Activated CD8-positive, alpha-beta memory T cell treated with anti-CD3 and anti-CD28 coated beads, Interleukin-2, amount 10 ng/mL, durations not matched to agents 7 days and 5 days (primary cell): ENCODE data around the gene PLA2G15. TPM values are rescaled to one million over a fixed set of nuclear protein-coding genes. Genes with fewer than 3 reads are reported as not detected.

Experiments
- ATAC-seq: fragments of 150-1000 bp; cut with Tn5 transposase; one replicate; pipeline ENCODE4 v1.10.0; 2021; ENCODE audit warnings: moderate library complexity
- CTCF ChIA-PET: fragments of 350-600 bp; sonication (Branson Sonifier 250); formaldehyde crosslinking; loops from one replicate; lab custom pipeline; 2021; ENCODE audit warnings: antibody characterized with exemption; lab: Charles Lee
- DNase-seq: peaks from one replicate; pipeline ENCODE4 v3.0.0-alpha.2; 2020
- H3K27ac Mint-ChIP-seq: one replicate; pipeline ENCODE4 v1.8.0; 2021; ENCODE audit warnings: mild to moderate bottlenecking, mixed read lengths
- H3K27me3 Mint-ChIP-seq: one replicate; pipeline ENCODE4 v1.8.0; 2021; ENCODE audit warnings: mixed read lengths
- H3K36me3 Mint-ChIP-seq: one replicate; pipeline ENCODE4 v1.8.0; 2021; ENCODE audit warnings: mild to moderate bottlenecking, mixed read lengths
- H3K4me1 Mint-ChIP-seq: one replicate; pipeline ENCODE4 v1.8.0; 2021; ENCODE audit warnings: mixed read lengths
- H3K4me3 Mint-ChIP-seq: one replicate; pipeline ENCODE4 v1.8.0; 2021; ENCODE audit warnings: mild to moderate bottlenecking, moderate library complexity, mixed read lengths
- H3K9me3 Mint-ChIP-seq: one replicate; pipeline ENCODE4 v1.8.0; 2022; ENCODE audit warnings: low read depth, mixed read lengths
- total RNA-seq, 2 experiments: library from RNA; stranded (reverse); gene quantifications; one replicate each; pipeline ENCODE4 v1.2.3, GENCODE V29; 2021

Gene PLA2G15
- total RNA-seq, 2 experiments from 2014 or later, result 8.4 to 9.3 TPM

DNA sequence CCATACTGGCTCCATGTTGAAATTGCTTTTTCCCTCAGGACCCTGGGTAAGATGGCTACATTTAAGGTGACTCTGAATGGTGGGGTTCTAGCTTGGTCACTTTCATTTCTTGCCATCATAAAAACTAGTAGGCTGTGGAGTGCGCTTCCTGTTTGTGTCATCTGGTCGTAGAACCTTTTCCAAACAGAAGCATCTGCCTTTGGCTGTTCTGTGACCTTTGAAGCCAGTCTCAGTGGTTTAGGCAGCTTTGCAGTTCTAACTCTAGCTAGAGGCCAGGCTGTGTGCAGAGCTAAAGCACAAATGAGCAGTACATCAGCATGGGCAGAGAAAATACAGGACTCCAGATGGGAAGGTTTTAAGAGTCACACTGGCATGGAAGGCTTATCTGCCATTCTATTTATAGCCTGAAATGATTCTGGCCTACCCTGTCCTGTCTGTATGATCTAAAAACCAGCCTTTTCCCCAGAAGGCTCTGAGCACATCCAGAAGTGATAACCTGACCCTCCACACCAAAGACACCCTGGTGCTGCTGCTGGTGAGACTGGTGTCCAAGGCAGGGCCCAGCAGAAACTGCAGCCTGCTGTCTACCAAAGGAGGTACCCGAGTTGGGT is 17.9 kb upstream of the PLA2G15 start:
- Mint-ChIP-seq H3K4me3 (no peak overlapping the region), H3K36me3 (peaks cover 28% of the 10 kb centered on the region), H3K4me1 (peaks cover 33% of the 10 kb centered on the region), H3K27me3 (no peaks in the 10 kb centered on the region), H3K27ac (peak overlapping the region; percentile 81), H3K9me3 (no peaks in the 10 kb centered on the region)
- DNase-seq (peak; percentile 65), ATAC-seq (peak; percentile 70)
- CTCF ChIA-PET, result interaction anchor here (1.0 to 2.7 kb wide), 16 partner anchors 8 to 1169 kb away, joined by 3 to 15 read pairs (median 6); partner anchors contain the start of gene NFATC3

DNA sequence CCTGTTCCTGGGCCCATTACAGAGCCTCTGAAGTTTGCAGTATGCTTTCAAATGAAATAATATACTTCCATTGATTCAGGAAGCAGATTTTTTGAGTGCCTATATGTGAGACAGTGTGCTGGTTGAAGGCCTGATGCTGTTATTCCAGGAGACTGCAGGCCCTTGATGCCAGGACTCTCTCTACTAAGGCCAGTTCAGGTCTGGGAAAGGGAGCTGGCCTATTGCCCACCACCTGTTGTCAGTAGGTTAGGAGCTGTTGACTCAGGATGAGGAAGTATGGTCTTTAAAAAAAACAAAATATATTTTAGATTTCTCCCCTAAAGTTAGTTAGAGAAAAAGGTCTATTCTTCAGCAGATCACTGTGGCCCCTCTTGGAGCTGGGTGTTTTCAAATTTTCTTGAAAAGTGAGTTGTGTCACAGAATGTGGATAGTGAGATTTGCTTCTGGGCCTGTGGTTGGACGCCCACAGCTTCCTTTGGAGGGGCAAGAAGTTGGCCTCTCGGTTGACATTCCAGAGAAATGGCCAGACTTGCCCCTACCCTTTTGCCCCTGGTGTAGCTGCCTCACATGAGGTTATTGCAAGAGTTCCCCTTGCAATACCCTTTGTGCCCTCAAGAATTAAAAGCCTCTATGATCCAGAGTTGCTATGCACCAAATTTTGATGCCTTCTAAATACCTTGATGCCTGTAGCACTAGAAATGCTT is 17.2 kb upstream of the PLA2G15 start:
- no peak for ATAC-seq
- no peaks in the 10 kb centered on the region for H3K27me3 Mint-ChIP-seq
- peaks cover 35% of the 10 kb centered on the region for H3K4me1 Mint-ChIP-seq
- H3K27ac Mint-ChIP-seq, result peak overlapping the region; percentile 81
- H3K36me3 Mint-ChIP-seq, result peaks cover 24% of the 10 kb centered on the region
- DNase-seq, result no peak
- H3K4me3 Mint-ChIP-seq, result no peak overlapping the region
- no peaks in the 10 kb centered on the region for H3K9me3 Mint-ChIP-seq
- CTCF ChIA-PET, result interaction anchor here (0.7 to 2.7 kb wide), 21 partner anchors 8 to 233 kb away, joined by 3 to 15 read pairs (median 4); partner anchors contain the start of genes NFATC3 and SLC7A6

DNA sequence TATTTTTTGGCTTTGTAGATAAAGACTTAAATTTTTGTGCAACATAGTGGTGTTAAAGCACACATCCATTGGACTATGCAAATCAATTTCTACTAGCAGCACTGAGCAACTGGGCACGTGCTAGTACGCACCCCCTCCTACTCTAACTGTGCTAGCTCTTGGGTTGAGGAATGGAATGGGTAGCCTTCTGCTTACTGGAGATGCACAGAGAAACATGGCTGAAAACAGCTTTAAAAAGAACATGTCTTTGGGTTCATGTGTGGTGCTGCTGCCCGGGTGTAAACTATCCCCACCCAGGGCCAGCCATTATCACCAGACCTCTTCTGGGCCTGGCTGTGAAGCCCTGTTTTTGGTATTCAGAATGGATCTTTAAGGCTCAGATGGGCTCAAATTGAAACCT is 16.5 kb upstream of the PLA2G15 start:
- ATAC-seq, result no peak
- H3K27ac Mint-ChIP-seq, result peak overlapping the region; percentile 43
- H3K4me3 Mint-ChIP-seq, result no peak overlapping the region
- no peak for DNase-seq
- peaks cover 24% of the 10 kb centered on the region for H3K36me3 Mint-ChIP-seq
- CTCF ChIA-PET, result interaction anchor here (0.7 to 2.7 kb wide), 20 partner anchors 9 to 233 kb away, joined by 3 to 15 read pairs (median 4); partner anchors contain the start of genes NFATC3 and SLC7A6
- H3K9me3 Mint-ChIP-seq, result no peaks in the 10 kb centered on the region
- H3K4me1 Mint-ChIP-seq, result peaks cover 35% of the 10 kb centered on the region
- no peaks in the 10 kb centered on the region for H3K27me3 Mint-ChIP-seq

DNA sequence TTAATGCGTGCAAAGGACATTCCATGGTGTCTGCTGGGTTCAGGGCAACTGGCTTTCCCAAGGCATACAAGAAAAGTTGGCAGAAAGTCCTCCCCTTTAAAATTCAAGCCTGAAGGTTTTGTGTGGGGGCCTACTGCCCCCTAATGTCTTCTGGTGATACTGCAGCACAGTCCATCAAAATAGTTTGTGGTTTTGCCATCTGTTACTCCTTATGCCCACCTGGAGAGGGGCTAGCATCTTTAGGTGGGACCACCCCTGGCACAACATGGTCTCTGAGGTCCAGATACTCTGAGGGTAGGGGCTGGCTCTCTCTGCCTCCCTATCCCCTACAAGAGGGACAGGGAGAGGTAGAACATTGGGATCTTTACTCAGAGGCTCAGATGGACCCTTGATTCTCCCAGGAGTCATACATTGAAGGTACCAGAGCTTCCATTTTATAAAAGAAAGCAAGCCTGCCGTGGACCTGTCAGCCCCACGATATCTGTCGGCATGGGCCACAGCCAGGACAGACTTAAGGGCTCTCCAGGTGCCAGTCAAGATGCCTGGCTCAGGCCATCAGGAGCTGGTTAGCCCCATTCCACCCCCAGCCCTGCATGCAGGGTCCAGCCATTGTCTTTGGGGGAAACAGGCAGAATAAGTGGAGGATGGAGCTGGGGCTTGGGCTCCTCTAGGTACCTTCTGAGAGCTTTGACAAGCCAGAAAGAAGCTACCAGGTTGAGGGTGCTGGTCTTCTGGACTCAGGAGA is 15.6 kb upstream of the PLA2G15 start:
- H3K36me3 Mint-ChIP-seq, result peaks cover 24% of the 10 kb centered on the region
- H3K4me3 Mint-ChIP-seq, result no peak overlapping the region
- no peaks in the 10 kb centered on the region for H3K9me3 Mint-ChIP-seq
- ATAC-seq (no peak), DNase-seq (no peak)
- CTCF ChIA-PET, result interaction anchor here (0.7 to 1.4 kb wide), 5 partner anchors 32 to 291 kb away, joined by 3 to 4 read pairs (median 3); partner anchors contain the start of gene SLC7A6
- no peaks in the 10 kb centered on the region for H3K27me3 Mint-ChIP-seq
- H3K27ac Mint-ChIP-seq, result peak overlapping the region; percentile 61
- peaks cover 35% of the 10 kb centered on the region for H3K4me1 Mint-ChIP-seq

DNA sequence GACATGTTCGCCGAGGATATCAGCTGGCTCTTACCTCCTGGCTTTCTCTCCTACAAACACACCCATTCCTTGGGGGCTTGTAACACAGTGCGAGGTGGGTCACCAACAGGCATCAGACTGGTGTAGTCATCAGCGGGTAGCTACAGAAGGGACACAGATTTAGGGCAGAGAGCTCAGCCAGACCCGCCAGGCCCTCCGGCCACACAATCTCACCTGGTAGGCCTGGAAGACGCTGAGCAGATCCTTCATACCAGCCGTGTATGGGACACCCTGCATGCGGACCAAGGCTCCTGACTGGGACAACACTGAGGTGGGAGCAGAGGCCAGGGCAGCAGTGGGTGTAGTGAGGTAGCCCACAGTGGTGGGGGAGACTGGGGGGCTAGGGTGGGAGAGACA is 15.0 kb upstream of the PLA2G15 start:
- no peak for ATAC-seq
- Mint-ChIP-seq H3K4me3 (no peak overlapping the region), H3K27me3 (no peaks in the 10 kb centered on the region), H3K4me1 (peaks cover 37% of the 10 kb centered on the region), H3K36me3 (peaks cover 23% of the 10 kb centered on the region), H3K27ac (no peak overlapping the region), H3K9me3 (no peaks in the 10 kb centered on the region)
- CTCF ChIA-PET, result interaction anchor here (0.7 to 1.4 kb wide), 5 partner anchors 32 to 291 kb away, joined by 3 to 4 read pairs (median 3); partner anchors contain the start of gene SLC7A6
- DNase-seq, result no peak

DNA sequence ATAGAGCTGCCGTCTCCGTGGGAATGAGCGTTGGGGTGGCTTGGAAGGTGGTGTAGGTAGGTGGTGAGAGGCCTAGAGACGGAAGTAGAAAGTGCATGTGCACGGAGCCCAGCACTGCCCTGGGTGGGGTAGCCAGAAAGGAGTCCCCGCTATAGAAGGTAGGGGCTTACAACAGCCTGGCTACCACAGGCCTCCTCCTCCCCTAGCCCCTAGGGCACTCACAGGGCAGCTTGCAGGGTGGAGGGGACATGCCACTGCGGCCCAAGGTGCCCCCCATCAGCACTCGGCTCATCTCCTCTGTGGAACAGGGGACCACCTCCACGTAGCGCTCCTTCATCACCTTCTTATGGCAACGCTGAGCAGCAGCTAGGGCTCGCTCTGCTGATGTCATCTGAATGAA is 14.2 kb upstream of the PLA2G15 start:
- DNase-seq (no peak), ATAC-seq (no peak)
- CTCF ChIA-PET, result interaction anchor here (1.4 kb wide), 1 partner anchor 190 kb away, joined by 4 read pairs; no protein-coding TSS in a partner anchor
- peaks cover 29% of the 10 kb centered on the region for H3K4me1 Mint-ChIP-seq
- H3K9me3 Mint-ChIP-seq, result no peaks in the 10 kb centered on the region
- H3K27ac Mint-ChIP-seq, result no peak overlapping the region
- peaks cover 15% of the 10 kb centered on the region for H3K36me3 Mint-ChIP-seq
- no peak overlapping the region for H3K4me3 Mint-ChIP-seq
- H3K27me3 Mint-ChIP-seq, result no peaks in the 10 kb centered on the region

DNA sequence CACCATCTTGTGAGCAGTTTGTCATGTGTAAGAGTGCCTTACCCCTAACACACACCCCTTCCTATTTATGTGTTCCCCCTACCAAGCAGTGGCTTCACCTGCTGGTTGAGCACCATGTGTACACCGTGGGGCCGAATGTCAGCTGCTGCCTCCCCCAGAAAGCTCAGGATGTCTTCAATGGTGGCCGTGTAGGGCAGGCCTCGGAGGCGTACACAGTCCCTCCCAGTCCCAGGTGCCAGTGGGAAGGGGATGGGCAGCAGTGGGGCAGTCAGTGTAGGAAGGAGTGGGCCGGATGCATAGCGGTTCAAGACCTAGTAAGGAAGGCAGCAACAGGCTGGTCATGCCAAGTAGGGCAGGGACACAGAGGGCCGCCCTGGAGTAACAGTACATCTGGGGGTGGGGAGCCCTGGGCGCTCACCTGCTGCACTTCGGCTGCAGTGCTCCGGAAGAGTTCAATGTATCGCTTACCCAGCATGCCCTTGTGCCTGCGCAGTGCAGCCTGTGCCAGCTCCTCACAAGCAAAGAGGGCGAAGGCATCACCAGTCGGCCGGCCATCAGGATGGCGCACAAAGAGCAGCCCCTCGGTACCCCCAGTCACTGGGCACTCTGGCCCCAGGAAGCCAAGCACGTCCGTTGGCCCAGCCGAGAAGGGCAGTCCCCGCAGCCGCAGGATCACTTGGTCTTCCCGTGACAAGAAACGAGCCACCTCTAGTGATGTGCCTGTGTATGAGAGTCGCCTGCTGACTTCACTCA is 13.6 kb upstream of the PLA2G15 start:
- no peak for DNase-seq
- Mint-ChIP-seq H3K9me3 (no peaks in the 10 kb centered on the region), H3K4me1 (peaks cover 27% of the 10 kb centered on the region), H3K27ac (no peak overlapping the region), H3K4me3 (no peak overlapping the region), H3K36me3 (peaks cover 11% of the 10 kb centered on the region), H3K27me3 (peaks cover 4% of the 10 kb centered on the region)
- ATAC-seq, result no peak
- CTCF ChIA-PET, result interaction anchor here (0.5 kb wide), 1 partner anchor 247 kb away, joined by 3 read pairs; no protein-coding TSS in a partner anchor

DNA sequence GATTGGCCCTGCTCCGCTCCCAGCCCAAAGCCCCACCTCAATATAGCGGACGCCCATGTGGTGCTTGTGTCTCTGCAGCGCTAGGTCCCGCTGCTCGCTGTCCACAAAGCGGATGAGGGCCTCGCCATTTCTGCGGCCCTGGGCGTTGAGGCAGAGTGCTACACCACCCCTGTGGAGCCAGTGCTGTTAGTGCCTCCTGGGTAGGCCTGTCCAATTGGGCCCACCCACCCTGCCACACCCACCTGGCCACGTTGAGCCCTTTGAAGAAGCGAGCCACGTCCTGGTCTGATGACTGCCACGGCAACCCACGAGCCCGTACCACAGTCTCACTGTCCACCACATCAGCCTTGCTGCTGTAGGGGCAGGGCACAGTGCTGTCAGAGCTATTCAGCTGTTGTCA is 12.8 kb upstream of the PLA2G15 start:
- Mint-ChIP-seq H3K4me3 (no peak overlapping the region), H3K4me1 (peaks cover 27% of the 10 kb centered on the region), H3K36me3 (peaks cover 6% of the 10 kb centered on the region), H3K9me3 (no peaks in the 10 kb centered on the region), H3K27me3 (peaks cover 8% of the 10 kb centered on the region), H3K27ac (peak overlapping the region; percentile 58)
- ATAC-seq, result no peak
- CTCF ChIA-PET, result no interaction called here
- no peak for DNase-seq

DNA sequence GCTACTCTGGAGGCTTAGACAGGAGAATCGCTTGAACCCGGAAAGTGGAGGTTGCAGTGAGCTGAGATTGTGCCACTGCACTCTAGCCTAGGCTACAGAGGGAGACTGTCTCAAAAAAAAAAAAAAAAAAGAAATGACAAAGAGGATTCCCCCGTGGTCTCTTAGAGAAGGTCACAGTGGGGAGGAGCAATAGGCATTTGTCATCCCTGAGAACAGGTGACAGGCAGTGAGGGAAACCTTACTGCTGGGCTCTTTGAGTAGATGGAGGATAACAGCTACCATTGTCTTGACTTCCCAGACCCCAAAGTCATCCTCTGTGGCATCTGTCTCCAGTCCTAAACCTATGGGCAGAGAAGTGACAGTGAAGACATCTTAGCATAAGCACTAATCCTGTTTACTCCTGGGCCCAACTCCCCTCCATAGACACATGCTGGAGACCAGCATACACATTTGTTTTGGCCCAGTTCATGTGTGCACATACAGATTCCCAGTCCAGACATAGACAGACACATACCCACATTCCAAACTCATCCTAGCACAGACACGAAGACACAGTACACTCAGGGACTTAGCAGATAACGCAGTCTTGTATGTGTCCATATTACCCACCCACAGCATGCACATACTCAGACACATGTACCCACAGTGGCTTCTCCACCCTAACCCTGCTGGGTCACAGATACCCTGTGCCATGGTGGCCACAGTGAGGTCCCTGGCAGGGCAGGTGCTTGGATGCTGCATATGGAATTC is 11.9 kb upstream of the PLA2G15 start:
- Mint-ChIP-seq H3K9me3 (no peaks in the 10 kb centered on the region), H3K27ac (no peak overlapping the region), H3K4me3 (no peak overlapping the region), H3K36me3 (peaks cover 4% of the 10 kb centered on the region), H3K4me1 (peaks cover 25% of the 10 kb centered on the region), H3K27me3 (peaks cover 8% of the 10 kb centered on the region)
- no peak for DNase-seq
- no peak for ATAC-seq
- CTCF ChIA-PET, result interaction anchor here (0.6 kb wide), 1 partner anchor 334 kb away, joined by 3 read pairs; no protein-coding TSS in a partner anchor

DNA sequence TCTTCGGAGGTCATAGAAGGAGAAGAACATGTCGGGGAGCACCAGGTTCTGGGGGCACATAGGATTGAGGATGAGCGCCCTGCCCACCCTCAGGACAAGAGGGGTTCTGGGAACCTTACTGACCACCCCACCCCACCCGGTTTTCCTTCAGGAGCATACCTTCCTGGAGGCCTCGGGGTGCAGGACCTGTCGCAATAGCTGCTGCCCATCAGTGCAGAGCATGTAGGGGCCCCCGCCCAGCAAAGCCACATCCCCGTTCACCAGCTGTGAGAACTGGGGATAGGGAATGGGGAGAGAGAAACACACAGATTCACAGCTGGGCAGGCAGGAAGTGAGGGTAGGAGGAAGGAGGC is 11.4 kb upstream of the PLA2G15 start:
- Mint-ChIP-seq H3K4me3 (no peak overlapping the region), H3K27ac (no peak overlapping the region)
- CTCF ChIA-PET, result interaction anchor here (1.4 kb wide), 1 partner anchor 29 kb away, joined by 3 read pairs; no protein-coding TSS in a partner anchor

DNA sequence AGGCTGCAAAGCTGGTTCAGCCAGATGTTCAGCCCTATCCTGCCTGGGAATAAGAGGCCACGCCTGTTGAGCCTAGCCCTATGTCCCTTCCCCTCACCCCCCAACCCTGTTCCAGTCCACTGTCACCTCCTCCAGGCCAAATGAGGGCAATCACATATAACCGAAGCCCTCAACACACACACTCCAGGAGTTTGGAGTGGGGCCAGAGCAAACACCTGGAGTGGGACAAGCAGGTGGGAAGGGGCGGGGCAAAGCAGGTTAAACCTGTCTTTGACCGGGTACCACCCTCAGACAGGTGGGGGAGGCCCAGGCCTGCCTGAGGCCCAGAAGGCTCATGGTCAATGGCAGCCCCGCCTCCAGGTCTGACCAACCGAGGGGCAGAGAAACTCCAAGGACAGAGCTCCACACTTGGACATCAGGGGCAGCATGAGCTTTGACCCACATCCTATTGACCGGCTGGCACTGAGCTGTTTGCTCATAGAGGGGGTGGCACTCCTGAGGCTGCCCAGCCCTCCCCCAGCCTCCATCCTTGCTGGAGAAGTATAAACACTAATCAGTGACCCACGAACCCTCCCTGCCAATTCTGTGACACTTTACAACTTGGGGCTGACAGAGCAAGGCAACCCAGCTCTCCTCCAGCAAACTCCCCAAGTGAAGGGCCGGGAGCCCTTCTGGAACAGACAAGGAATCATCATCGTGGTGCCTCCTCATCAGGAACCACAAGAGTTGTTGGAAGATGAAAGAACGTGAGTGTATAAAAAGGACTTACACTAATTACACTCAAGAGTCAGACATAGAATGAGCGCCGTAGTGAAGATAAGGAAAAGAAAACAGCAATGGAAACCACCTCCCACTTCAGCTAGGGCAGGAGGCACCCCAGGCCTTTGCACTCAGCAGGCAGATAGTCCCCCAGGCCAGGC is 10.7 kb upstream of the PLA2G15 start:
- H3K4me1 Mint-ChIP-seq, result peaks cover 28% of the 10 kb centered on the region
- peak overlapping the region; percentile 65 for H3K27ac Mint-ChIP-seq
- DNase-seq (no peak), ATAC-seq (no peak)
- CTCF ChIA-PET, result interaction anchor here (1.4 kb wide), 1 partner anchor 28 kb away, joined by 3 read pairs; no protein-coding TSS in a partner anchor
- no peaks in the 10 kb centered on the region for H3K9me3 Mint-ChIP-seq
- peaks cover 8% of the 10 kb centered on the region for H3K27me3 Mint-ChIP-seq
- peak overlapping the region; percentile 12 for H3K4me3 Mint-ChIP-seq
- peaks cover under 1% of the 10 kb centered on the region for H3K36me3 Mint-ChIP-seq

More for the DNA sequence above, 11.4 kb upstream of the PLA2G15 start:
- H3K4me1 Mint-ChIP-seq, result peaks cover 27% of the 10 kb centered on the region
- H3K36me3 Mint-ChIP-seq, result peaks cover 1% of the 10 kb centered on the region
- DNase-seq (no peak), ATAC-seq (no peak)
- H3K9me3 Mint-ChIP-seq, result no peaks in the 10 kb centered on the region
- H3K27me3 Mint-ChIP-seq, result peaks cover 8% of the 10 kb centered on the region
